ENCODE measurements around the gene SH3RF3. TPM values are rescaled to one million over a fixed set of nuclear protein-coding genes. Genes with fewer than 3 reads are reported as not detected.

Gene SH3RF3
- total RNA-seq, 1 donor from 2014 or later: 7.3 TPM

GRCh38 chr2:109318150-109318948 is 189.3 kb downstream of the SH3RF3 start:
- Histone ChIP-seq H2AFZ (ENCODE audit: low read depth, low read length) (no peak overlapping the region), H3K27ac (ENCODE audit: low read depth, low read length) (peak overlapping the region; percentile 32)
- TF ChIP-seq EZH2 (IDR thresholded peaks at IDR 0.05; ENCODE audit: insufficient read depth, low read length) (no peak), CTCF (IDR thresholded peaks at IDR 0.05; ENCODE audit: insufficient read depth, low read depth, low read length) (no peak)

GRCh38 chr2:109318949-109319342 is 189.9 kb downstream of the SH3RF3 start:
- H3K9ac ChIP-seq (ENCODE audit: low read length): peak overlapping the region; percentile 55
- H3K36me3 ChIP-seq (ENCODE audit: insufficient read depth, low read length): no peaks in the 10 kb centered on the region
- no peaks in the 10 kb centered on the region for H3K9me3 ChIP-seq (ENCODE audit: insufficient read depth, low read depth, low read length)
- Mint-ChIP-seq H3K27ac (ENCODE audit: unreplicated experiment) (no peak overlapping the region), H3K27me3 (ENCODE audit: low read depth, unreplicated experiment) (peaks cover 35% of the 10 kb centered on the region), H3K9me3 (ENCODE audit: unreplicated experiment) (peaks cover 4% of the 10 kb centered on the region), H3K36me3 (ENCODE audit: low read depth, unreplicated experiment) (no peaks in the 10 kb centered on the region), H3K4me3 (ENCODE audit: unreplicated experiment) (no peak overlapping the region), H3K4me1 (ENCODE audit: low read depth, unreplicated experiment) (peaks cover 23% of the 10 kb centered on the region)
- no peaks in the 10 kb centered on the region for H3K79me2 ChIP-seq (ENCODE audit: insufficient read depth, low read length)
- peaks cover 2% of the 10 kb centered on the region for H3K27me3 ChIP-seq (ENCODE audit: insufficient read depth, low read length)
- no peak overlapping the region for H3K4me3 ChIP-seq (ENCODE audit: insufficient read depth, low read depth, low read length)
- DNase-seq (ENCODE audit: low read depth) (no peak), FAIRE-seq (no peak)
- H4K20me1 ChIP-seq (ENCODE audit: insufficient read depth, low read length): peaks cover 40% of the 10 kb centered on the region
- H3K4me1 ChIP-seq (ENCODE audit: insufficient read depth, low read length): peaks cover 30% of the 10 kb centered on the region
- no peak overlapping the region for H2AFZ ChIP-seq (ENCODE audit: low read depth, low read length)
- TF ChIP-seq EZH2 (IDR thresholded peaks at IDR 0.05; ENCODE audit: insufficient read depth, low read length) (no peak), CTCF (IDR thresholded peaks at IDR 0.05; ENCODE audit: insufficient read depth, low read depth, low read length) (no peak)
- H3K4me2 ChIP-seq (ENCODE audit: low read length): peak overlapping the region; percentile 70
- H3K27ac ChIP-seq (ENCODE audit: low read depth, low read length): peak overlapping the region; percentile 32

More at GRCh38 chr2:109318150-109318948, 189.3 kb downstream of the SH3RF3 start:
- Histone ChIP-seq H3K4me1 (ENCODE audit: insufficient read depth, low read length) (peaks cover 30% of the 10 kb centered on the region), H3K4me3 (ENCODE audit: insufficient read depth, low read depth, low read length) (no peak overlapping the region), H4K20me1 (ENCODE audit: insufficient read depth, low read length) (peaks cover 46% of the 10 kb centered on the region), H3K36me3 (ENCODE audit: insufficient read depth, low read length) (no peaks in the 10 kb centered on the region), H3K9me3 (ENCODE audit: insufficient read depth, low read depth, low read length) (no peaks in the 10 kb centered on the region), H3K4me2 (ENCODE audit: low read length) (peak overlapping the region; percentile 70), H3K9ac (ENCODE audit: low read length) (peak overlapping the region; percentile 55), H3K27me3 (ENCODE audit: insufficient read depth, low read length) (peaks cover 2% of the 10 kb centered on the region), H3K79me2 (ENCODE audit: insufficient read depth, low read length) (no peaks in the 10 kb centered on the region)
- Mint-ChIP-seq H3K27me3 (ENCODE audit: low read depth, unreplicated experiment) (peaks cover 41% of the 10 kb centered on the region), H3K4me3 (ENCODE audit: unreplicated experiment) (no peak overlapping the region), H3K4me1 (ENCODE audit: low read depth, unreplicated experiment) (peaks cover 23% of the 10 kb centered on the region), H3K27ac (ENCODE audit: unreplicated experiment) (no peak overlapping the region), H3K36me3 (ENCODE audit: low read depth, unreplicated experiment) (no peaks in the 10 kb centered on the region), H3K9me3 (ENCODE audit: unreplicated experiment) (peaks cover 4% of the 10 kb centered on the region)
- FAIRE-seq (peak; percentile 32), DNase-seq (ENCODE audit: low read depth) (peak; percentile 94)
